ENCODE results near the gene BMP8B. TPM values are rescaled to one million over a fixed set of nuclear protein-coding genes. Genes with fewer than 3 reads are reported as not detected.

The BMP8B gene
- total RNA-seq, 3 donors from 2014 or later (not counting 1 experiment from before 2014, with no cell fraction given) = 2.8 to 4.3 (median 3.6) TPM

DNA sequence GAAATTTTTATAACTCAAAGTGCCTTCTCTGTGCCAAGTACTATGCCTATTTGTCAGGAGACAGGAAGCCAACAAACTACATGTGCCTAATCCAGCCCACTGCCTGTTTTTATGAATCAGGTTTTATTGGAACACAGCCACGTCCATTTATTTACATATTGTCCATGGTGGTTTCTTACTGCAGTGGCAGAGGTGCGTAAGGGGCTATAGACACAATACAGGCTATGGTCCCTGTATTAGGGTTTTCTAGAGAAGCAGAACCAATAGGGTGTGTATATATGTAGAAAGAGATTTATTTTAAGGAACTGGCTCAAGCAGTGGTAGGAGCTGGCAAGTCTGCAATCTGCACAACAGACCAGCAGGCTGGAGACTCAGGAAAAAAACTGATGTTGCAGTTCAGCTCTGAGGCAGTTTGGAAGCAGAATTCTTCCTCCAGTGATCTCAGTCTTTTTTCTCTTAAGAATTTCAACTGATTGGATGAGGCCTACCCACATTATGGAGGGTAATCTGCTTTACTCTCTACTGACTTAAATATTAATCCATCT, 34.6 kb downstream of the BMP8B start:
- no peaks in the 10 kb centered on the region for H3K9me3 ChIP-seq (ENCODE audit: control insufficient read depth, insufficient read depth, low read length)
- WGBS (ENCODE audit: insufficient coverage) = 91% methylated on average over 2 of the region's 2 CpGs
- peaks cover 83% of the 10 kb centered on the region for H3K36me3 ChIP-seq (ENCODE audit: control insufficient read depth, insufficient read depth, low read length)
- Mint-ChIP-seq H3K4me1 (peaks cover 9% of the 10 kb centered on the region in 2 donors), H3K27me3 (ENCODE audit: low read depth in 2 of 2) (no peaks in the 10 kb centered on the region), H3K4me3 (no peak overlapping the region), H3K9me3 (no peaks in the 10 kb centered on the region), H3K27ac (no peak overlapping the region), H3K36me3 (peaks cover 29% of the 10 kb centered on the region)
- intact Hi-C loops (cut with micrococcal nuclease) = no loop called here
- no peaks in the 10 kb centered on the region for H3K4me1 ChIP-seq (ENCODE audit: control insufficient read depth, insufficient read depth, low read length)
- no peak for ATAC-seq
- no peak overlapping the region for H3K4me3 ChIP-seq (ENCODE audit: low read length)
- TF ChIP-seq, protein P1, sequence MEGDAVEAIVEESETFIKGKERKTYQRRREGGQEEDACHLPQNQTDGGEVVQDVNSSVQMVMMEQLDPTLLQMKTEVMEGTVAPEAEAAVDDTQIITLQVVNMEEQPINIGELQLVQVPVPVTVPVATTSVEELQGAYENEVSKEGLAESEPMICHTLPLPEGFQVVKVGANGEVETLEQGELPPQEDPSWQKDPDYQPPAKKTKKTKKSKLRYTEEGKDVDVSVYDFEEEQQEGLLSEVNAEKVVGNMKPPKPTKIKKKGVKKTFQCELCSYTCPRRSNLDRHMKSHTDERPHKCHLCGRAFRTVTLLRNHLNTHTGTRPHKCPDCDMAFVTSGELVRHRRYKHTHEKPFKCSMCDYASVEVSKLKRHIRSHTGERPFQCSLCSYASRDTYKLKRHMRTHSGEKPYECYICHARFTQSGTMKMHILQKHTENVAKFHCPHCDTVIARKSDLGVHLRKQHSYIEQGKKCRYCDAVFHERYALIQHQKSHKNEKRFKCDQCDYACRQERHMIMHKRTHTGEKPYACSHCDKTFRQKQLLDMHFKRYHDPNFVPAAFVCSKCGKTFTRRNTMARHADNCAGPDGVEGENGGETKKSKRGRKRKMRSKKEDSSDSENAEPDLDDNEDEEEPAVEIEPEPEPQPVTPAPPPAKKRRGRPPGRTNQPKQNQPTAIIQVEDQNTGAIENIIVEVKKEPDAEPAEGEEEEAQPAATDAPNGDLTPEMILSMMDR (IDR thresholded peaks at IDR 0.05) = no peak
- H3K27me3 ChIP-seq (ENCODE audit: control insufficient read depth, insufficient read depth, low read length) = no peaks in the 10 kb centered on the region
- DNase-seq = no peak
- H3K27ac ChIP-seq (ENCODE audit: low read length) = no peak overlapping the region

DNA sequence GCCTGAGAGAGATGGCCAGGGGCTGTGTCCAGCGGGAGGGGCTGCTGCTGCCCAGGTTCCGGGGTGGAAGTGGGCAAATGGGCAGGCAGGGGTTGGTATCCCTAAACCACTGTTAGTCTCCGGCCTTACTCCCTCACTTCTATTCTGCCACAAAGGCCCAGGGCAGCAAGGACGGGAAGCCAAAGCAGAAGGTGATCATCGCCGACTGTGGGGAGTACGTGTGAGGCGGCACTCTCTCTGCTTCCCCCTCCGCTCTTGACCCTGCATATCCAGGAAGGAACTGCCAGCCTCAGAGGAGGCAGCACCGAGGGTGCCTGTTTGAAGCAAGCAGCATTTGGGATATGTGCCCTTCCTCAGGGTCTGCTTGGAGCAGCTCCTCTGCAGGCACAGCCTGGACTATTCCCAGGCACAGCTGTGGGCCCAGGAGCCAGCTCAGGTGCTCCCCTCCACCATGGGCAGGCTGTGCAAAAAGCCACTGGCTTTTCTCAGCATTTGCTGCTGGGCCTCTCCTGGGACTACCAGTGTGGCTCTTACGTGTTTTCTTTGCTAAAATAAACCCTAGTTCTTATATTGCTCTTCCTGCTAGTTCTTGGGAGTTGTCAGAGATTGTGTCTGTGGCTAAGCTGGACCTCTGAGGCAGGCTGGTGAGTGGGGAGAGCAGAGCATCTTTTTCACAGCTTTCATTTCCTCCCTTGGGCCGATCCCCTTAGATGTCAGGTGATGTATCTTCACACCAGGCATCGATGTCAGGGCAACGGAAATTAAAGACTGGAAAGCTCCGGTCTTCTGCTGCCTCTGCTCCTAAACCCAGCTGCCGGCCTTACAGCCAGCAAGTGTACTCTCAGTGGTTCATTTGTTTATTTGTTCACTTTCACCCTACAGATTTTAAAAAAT, 35.3 kb downstream of the BMP8B start:
- WGBS (ENCODE audit: insufficient coverage) = 94% methylated on average over 16 of the region's 16 CpGs
- H3K27ac ChIP-seq (ENCODE audit: low read length) = no peak overlapping the region
- no peaks in the 10 kb centered on the region for H3K4me1 ChIP-seq (ENCODE audit: control insufficient read depth, insufficient read depth, low read length)
- Mint-ChIP-seq H3K36me3 (peaks cover 29% of the 10 kb centered on the region), H3K4me1 (peaks cover 9% of the 10 kb centered on the region in 2 donors), H3K27ac (no peak overlapping the region), H3K4me3 (no peak overlapping the region), H3K9me3 (no peaks in the 10 kb centered on the region), H3K27me3 (ENCODE audit: low read depth in 2 of 2) (no peaks in the 10 kb centered on the region)
- H3K4me3 ChIP-seq (ENCODE audit: low read length) = no peak overlapping the region
- intact Hi-C loops (cut with micrococcal nuclease) = no loop called here
- no peaks in the 10 kb centered on the region for H3K27me3 ChIP-seq (ENCODE audit: control insufficient read depth, insufficient read depth, low read length)
- ATAC-seq = no peak
- TF ChIP-seq, protein P1 (IDR thresholded peaks at IDR 0.05) = no peak
- peaks cover 86% of the 10 kb centered on the region for H3K36me3 ChIP-seq (ENCODE audit: control insufficient read depth, insufficient read depth, low read length)
- no peak for DNase-seq
- H3K9me3 ChIP-seq (ENCODE audit: control insufficient read depth, insufficient read depth, low read length) = no peaks in the 10 kb centered on the region

DNA sequence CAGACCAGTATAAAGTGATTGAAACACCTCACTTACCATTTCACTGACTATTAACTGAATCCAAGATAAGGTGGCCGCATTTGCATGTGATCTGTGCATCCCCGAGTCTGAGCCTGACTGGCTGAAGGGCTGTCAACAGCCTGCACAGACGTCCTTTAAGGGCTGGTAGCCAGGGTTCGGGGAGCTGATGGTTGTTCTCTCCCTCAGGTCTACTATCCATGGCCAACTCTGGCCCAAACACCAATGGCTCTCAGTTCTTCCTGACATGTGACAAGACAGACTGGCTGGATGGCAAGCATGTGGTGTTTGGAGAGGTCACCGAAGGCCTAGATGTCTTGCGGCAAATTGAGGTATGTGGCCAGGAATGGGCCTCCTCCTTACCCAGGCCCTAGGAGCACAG, 36.0 kb downstream of the BMP8B start:
- TF ChIP-seq, protein P1 (IDR thresholded peaks at IDR 0.05) = no peak
- Mint-ChIP-seq H3K4me1 (peaks cover 9% of the 10 kb centered on the region in 2 donors), H3K27me3 (ENCODE audit: low read depth in 2 of 2) (no peaks in the 10 kb centered on the region), H3K9me3 (no peaks in the 10 kb centered on the region), H3K27ac (no peak overlapping the region), H3K4me3 (no peak overlapping the region), H3K36me3 (peaks cover 29% of the 10 kb centered on the region)
- ATAC-seq (no peak), DNase-seq (no peak)
- intact Hi-C loops (cut with micrococcal nuclease) = no loop called here
- Histone ChIP-seq H3K27ac (ENCODE audit: low read length) (no peak overlapping the region), H3K9me3 (ENCODE audit: control insufficient read depth, insufficient read depth, low read length) (no peaks in the 10 kb centered on the region), H3K4me3 (ENCODE audit: low read length) (no peak overlapping the region), H3K27me3 (ENCODE audit: control insufficient read depth, insufficient read depth, low read length) (no peaks in the 10 kb centered on the region), H3K36me3 (ENCODE audit: control insufficient read depth, insufficient read depth, low read length) (peaks cover 87% of the 10 kb centered on the region), H3K4me1 (ENCODE audit: control insufficient read depth, insufficient read depth, low read length) (no peaks in the 10 kb centered on the region)
- 97% methylated on average over 6 of the region's 6 CpGs for WGBS (ENCODE audit: insufficient coverage)

All from natural killer cell (primary cell).